ENCODE data around the gene ARMC9. TPM values are rescaled to one million over a fixed set of nuclear protein-coding genes. Genes with fewer than 3 reads are reported as not detected.
"Not testable (repeated sequence)": the region's sequence is repeated elsewhere in the genome, so short reads cannot be mapped to it uniquely, and the experiment has no call there.

Gene ARMC9
- total RNA-seq, 2 donors from 2014 or later = 2.0 to 4.0 TPM

GRCh38 chr2:231404183-231404578 is 205.8 kb downstream of the ARMC9 start:
- DNase-seq (ENCODE audit: low spot score in 2 of 2); H3K9me3 Mint-ChIP-seq; ATAC-seq; H3K36me3 Mint-ChIP-seq; H3K27ac Mint-ChIP-seq: not testable (repeated sequence)

- H3K9me3 Mint-ChIP-seq; DNase-seq (ENCODE audit: low spot score in 2 of 2); ATAC-seq; H3K36me3 Mint-ChIP-seq; H3K27ac Mint-ChIP-seq: not testable (repeated sequence)
Observed at GRCh38 chr2:231405601-231406367, 207.4 kb downstream of the ARMC9 start.

- peaks cover 0 to 15% of the 10 kb centered on the region in 2 donors for H3K9me3 Mint-ChIP-seq
- peaks cover 9 to 17% of the 10 kb centered on the region in 2 donors for H3K36me3 Mint-ChIP-seq
- not testable (repeated sequence) for ATAC-seq; H3K27ac Mint-ChIP-seq; DNase-seq (ENCODE audit: low spot score in 2 of 2)
Observed at GRCh38 chr2:231407686-231408085, 209.3 kb downstream of the ARMC9 start.

GRCh38 chr2:231408304-231408703 is 209.9 kb downstream of the ARMC9 start:
- Mint-ChIP-seq H3K9me3 (peaks cover 0 to 15% of the 10 kb centered on the region in 2 donors), H3K36me3 (peaks cover 9 to 17% of the 10 kb centered on the region in 2 donors)
- not testable (repeated sequence) for DNase-seq (ENCODE audit: low spot score in 2 of 2); H3K27ac Mint-ChIP-seq; ATAC-seq

- DNase-seq (ENCODE audit: low spot score in 2 of 2) = no peak
- H3K36me3 Mint-ChIP-seq = peaks cover 9 to 17% of the 10 kb centered on the region in 2 donors
- H3K9me3 Mint-ChIP-seq = peaks cover 0 to 15% of the 10 kb centered on the region in 2 donors
- no peak overlapping the region for H3K27ac Mint-ChIP-seq
- no peak for ATAC-seq
Observed at GRCh38 chr2:231409776-231410175, 211.3 kb downstream of the ARMC9 start.

GRCh38 chr2:231410293-231411004 is 212.0 kb downstream of the ARMC9 start:
- H3K27ac Mint-ChIP-seq = no peak overlapping the region
- DNase-seq (ENCODE audit: low spot score in 2 of 2) = peak in 1 of 2 donors; percentile 38
- peaks cover 9 to 17% of the 10 kb centered on the region in 2 donors for H3K36me3 Mint-ChIP-seq
- ATAC-seq = peak in 1 of 2 donors; percentile 29
- H3K9me3 Mint-ChIP-seq = peaks cover 0 to 15% of the 10 kb centered on the region in 2 donors

- Mint-ChIP-seq H3K36me3 (peaks cover 9 to 17% of the 10 kb centered on the region in 2 donors), H3K9me3 (peaks cover 0 to 15% of the 10 kb centered on the region in 2 donors), H3K27ac (no peak overlapping the region)
- no peak for DNase-seq (ENCODE audit: low spot score in 2 of 2)
- ATAC-seq = no peak
Observed at GRCh38 chr2:231411237-231411636, 212.8 kb downstream of the ARMC9 start.

GRCh38 chr2:231411831-231412617 is 213.6 kb downstream of the ARMC9 start:
- ATAC-seq (peak; percentile 91 to 98), DNase-seq (ENCODE audit: low spot score in 2 of 2) (peak in 1 of 2 donors; percentile 80)
- Mint-ChIP-seq H3K36me3 (peaks cover 9 to 17% of the 10 kb centered on the region in 2 donors), H3K9me3 (peaks cover 0 to 15% of the 10 kb centered on the region in 2 donors), H3K27ac (no peak overlapping the region)

- Mint-ChIP-seq H3K36me3 (peaks cover 9 to 17% of the 10 kb centered on the region in 2 donors), H3K27ac (no peak overlapping the region), H3K9me3 (peaks cover 0 to 15% of the 10 kb centered on the region in 2 donors)
- no peak for DNase-seq (ENCODE audit: low spot score in 2 of 2)
- peak in 1 of 2 donors; percentile 4 for ATAC-seq
Observed at GRCh38 chr2:231412618-231412963, 214.2 kb downstream of the ARMC9 start.

- Mint-ChIP-seq H3K36me3 (peaks cover 9 to 17% of the 10 kb centered on the region in 2 donors), H3K27ac (no peak overlapping the region), H3K9me3 (peaks cover 0 to 15% of the 10 kb centered on the region in 2 donors)
- DNase-seq (ENCODE audit: low spot score in 2 of 2) (no peak), ATAC-seq (no peak)
Observed at GRCh38 chr2:231413456-231413855, 215.0 kb downstream of the ARMC9 start.

GRCh38 chr2:231413921-231414476 is 215.6 kb downstream of the ARMC9 start:
- Mint-ChIP-seq H3K27ac (no peak overlapping the region), H3K9me3 (peaks cover 0 to 15% of the 10 kb centered on the region in 2 donors), H3K36me3 (peaks cover 9 to 17% of the 10 kb centered on the region in 2 donors)
- ATAC-seq = no peak
- no peak for DNase-seq (ENCODE audit: low spot score in 2 of 2)

GRCh38 chr2:231415029-231415428 is 216.6 kb downstream of the ARMC9 start:
- peaks cover 8 to 17% of the 10 kb centered on the region in 2 donors for H3K36me3 Mint-ChIP-seq
- DNase-seq (ENCODE audit: low spot score in 2 of 2) = no peak
- no peak overlapping the region for H3K27ac Mint-ChIP-seq
- peaks cover 0 to 15% of the 10 kb centered on the region in 2 donors for H3K9me3 Mint-ChIP-seq
- no peak for ATAC-seq

- no peak for DNase-seq (ENCODE audit: low spot score in 2 of 2)
- H3K9me3 Mint-ChIP-seq = no peaks in the 10 kb centered on the region
- ATAC-seq = no peak
- no peaks in the 10 kb centered on the region for H3K36me3 Mint-ChIP-seq
- no peak overlapping the region for H3K27ac Mint-ChIP-seq
Observed at GRCh38 chr2:231418820-231419640, 220.6 kb downstream of the ARMC9 start.

- ATAC-seq = no peak
- DNase-seq (ENCODE audit: low spot score in 2 of 2) = no peak
- H3K27ac Mint-ChIP-seq = no peak overlapping the region
- no peaks in the 10 kb centered on the region for H3K36me3 Mint-ChIP-seq
- no peaks in the 10 kb centered on the region for H3K9me3 Mint-ChIP-seq
Observed at GRCh38 chr2:231421051-231421580, 222.7 kb downstream of the ARMC9 start.

GRCh38 chr2:231422056-231422455 is 223.6 kb downstream of the ARMC9 start:
- ATAC-seq (no peak), DNase-seq (ENCODE audit: low spot score in 2 of 2) (no peak)
- Mint-ChIP-seq H3K9me3 (no peaks in the 10 kb centered on the region), H3K36me3 (no peaks in the 10 kb centered on the region), H3K27ac (no peak overlapping the region)

All from activated naive CD4-positive, alpha-beta T cell treated with anti-CD3 and anti-CD28 coated beads, Interleukin-2, amount 50 U/mL, for 72 hours (primary cell).